HepG2 (cell line): ENCODE measurements around the gene CEBPE. TPM values are rescaled to one million over a fixed set of nuclear protein-coding genes. Genes with fewer than 3 reads are reported as not detected.

ENCODE experiments used
- ADNP ChIP-seq: sonication (generic); formaldehyde crosslinking; IDR thresholded peaks from 2 replicates; pipeline ENCODE4 v1.4.0; 2020; ENCODE audit warnings: missing genetic modification reagents
- CENPT ChIP-seq: sonication (generic); formaldehyde crosslinking; IDR thresholded peaks from 2 replicates; pipeline ENCODE4 v1.8.0; 2022; ENCODE audit warnings: low read depth, mild to moderate bottlenecking, moderate library complexity, missing genetic modification reagents
- FOSL1 ChIP-seq: sonication (generic); formaldehyde crosslinking; IDR thresholded peaks from 2 replicates; pipeline ENCODE4 v1.9.0; 2021; ENCODE audit warnings: missing genetic modification reagents, borderline replicate concordance
- FOSL2 ChIP-seq: sonication (generic); formaldehyde crosslinking; IDR thresholded peaks from 2 replicates; pipeline ENCODE4 v1.4.0; 2020; ENCODE audit warnings: missing genetic modification reagents
- JUND ChIP-seq: sonication (generic); formaldehyde crosslinking; IDR thresholded peaks from 2 replicates; pipeline ENCODE4 v1.8.0; 2022; ENCODE audit warnings: mild to moderate bottlenecking, missing genetic modification reagents
- KAT8 ChIP-seq: IDR thresholded peaks from 2 replicates; pipeline ENCODE4 v1.6.1; 2016; ENCODE audit warnings: missing genetic modification reagents, missing compliant biosample characterization
- KLF13 ChIP-seq: sonication (generic); formaldehyde crosslinking; IDR thresholded peaks from 2 replicates; pipeline ENCODE4 v1.4.0; 2020; ENCODE audit warnings: mild to moderate bottlenecking, missing genetic modification reagents
- MEF2D ChIP-seq: sonication (generic); formaldehyde crosslinking; IDR thresholded peaks from 2 replicates; pipeline ENCODE4 v1.5.1; 2020; ENCODE audit warnings: mild to moderate bottlenecking, missing genetic modification reagents
- NFIC ChIP-seq: IDR thresholded peaks from 2 replicates; pipeline ENCODE4 v1.6.1; 2012; ENCODE audit warnings: mild to moderate bottlenecking, low read length, inconsistent platforms
- RFX1 ChIP-seq: fragments of 450-650 bp; IDR thresholded peaks from 2 replicates; pipeline ENCODE4 v1.6.1; 2017
- RXRB ChIP-seq: IDR thresholded peaks from 2 replicates; pipeline ENCODE4 v1.6.1; 2016; ENCODE audit warnings: borderline replicate concordance, missing genetic modification reagents, missing compliant biosample characterization
- SALL2 ChIP-seq: sonication (generic); formaldehyde crosslinking; IDR thresholded peaks from 2 replicates; pipeline ENCODE4 v1.8.1; 2023; ENCODE audit warnings: mild to moderate bottlenecking, missing genetic modification reagents, inconsistent platforms
- ZBTB21 ChIP-seq: sonication (generic); formaldehyde crosslinking; IDR thresholded peaks from 2 replicates; pipeline ENCODE4 v1.4.0; 2020; ENCODE audit warnings: missing genetic modification reagents
- ZNF12 ChIP-seq: sonication (generic); formaldehyde crosslinking; IDR thresholded peaks from 2 replicates; pipeline ENCODE4 v1.5.0; 2020; ENCODE audit warnings: missing genetic modification reagents
- ZNF572 ChIP-seq: sonication (generic); formaldehyde crosslinking; IDR thresholded peaks from 2 replicates; pipeline ENCODE4 v1.5.1; 2020; ENCODE audit warnings: mild to moderate bottlenecking, missing genetic modification reagents
- ZNF619 ChIP-seq: sonication (generic); formaldehyde crosslinking; IDR thresholded peaks from 2 replicates; pipeline ENCODE4 v1.4.0; 2020; ENCODE audit warnings: mild to moderate bottlenecking, missing genetic modification reagents
- ZNF883 ChIP-seq: sonication (generic); formaldehyde crosslinking; IDR thresholded peaks from 2 replicates; pipeline ENCODE4 v1.5.1; 2020; ENCODE audit warnings: mild to moderate bottlenecking, missing genetic modification reagents; ENCODE audit errors: not compliant biosample characterization
- polyA plus RNA-seq, 8 experiments: library from polyadenylated mRNA; depleted of rRNA in 3 of 8; stranded (reverse) in 7 of 8; unstranded in 1 of 8; fragments of >200 nt; fragmentation: Illumina TruSeq in 4 of 8; extraction: Trizol in 4 of 8; gene quantifications; 2 replicates each; pipeline versions ENCODE4 v1.2.1 to v1.2.3, GENCODE V29; 2011 to 2016; ENCODE audit warnings: low read depth in 4 of 8, missing spikeins in 1 of 8, mixed read lengths in 1 of 8; ENCODE audit not compliant: insufficient read depth in 1 of 8
- total RNA-seq, 5 experiments: library from RNA; depleted of rRNA; stranded (reverse); fragments of >200 nt; fragmentation: Illumina TruSeq; extraction: Trizol; gene quantifications; 2 replicates each; pipeline ENCODE4 v1.2.3, GENCODE V29; 2016; ENCODE audit warnings: low read depth in 1 of 5
- TF ChIP-seq, protein P1 (sequence below): sonication (generic); formaldehyde crosslinking; IDR thresholded peaks from 2 replicates; pipeline ENCODE4 v1.9.0; 2021; ENCODE audit warnings: missing genetic modification reagents, borderline replicate concordance
- TF ChIP-seq, protein P2 (sequence below): sonication (generic); formaldehyde crosslinking; IDR thresholded peaks from 2 replicates; pipeline ENCODE4 v1.5.1; 2020; ENCODE audit warnings: missing genetic modification reagents, mild to moderate bottlenecking, borderline replicate concordance
- TF ChIP-seq, protein P3 (sequence below): sonication (generic); formaldehyde crosslinking; IDR thresholded peaks from 2 replicates; pipeline ENCODE4 v1.5.1; 2020; ENCODE audit warnings: missing genetic modification reagents, mild to moderate bottlenecking, borderline replicate concordance
- TF ChIP-seq, protein P4 (sequence below): sonication (generic); formaldehyde crosslinking; IDR thresholded peaks from 2 replicates; pipeline ENCODE4 v1.5.0; 2020; ENCODE audit warnings: missing genetic modification reagents
- TF ChIP-seq, protein P5 (sequence below): IDR thresholded peaks from 2 replicates; pipeline ENCODE4 v1.6.1; 2016; ENCODE audit warnings: control low read depth
- TF ChIP-seq, protein P6 (sequence below): IDR thresholded peaks from 2 replicates; pipeline ENCODE4 v1.6.1; 2016; ENCODE audit warnings: mild to moderate bottlenecking

The CEBPE gene
- total and polyA plus RNA-seq, 2 of the 13 experiments (the other 11 are each of a cell fraction or from before 2014, with no cell fraction given): 0.09 to 0.11 TPM

DNA sequence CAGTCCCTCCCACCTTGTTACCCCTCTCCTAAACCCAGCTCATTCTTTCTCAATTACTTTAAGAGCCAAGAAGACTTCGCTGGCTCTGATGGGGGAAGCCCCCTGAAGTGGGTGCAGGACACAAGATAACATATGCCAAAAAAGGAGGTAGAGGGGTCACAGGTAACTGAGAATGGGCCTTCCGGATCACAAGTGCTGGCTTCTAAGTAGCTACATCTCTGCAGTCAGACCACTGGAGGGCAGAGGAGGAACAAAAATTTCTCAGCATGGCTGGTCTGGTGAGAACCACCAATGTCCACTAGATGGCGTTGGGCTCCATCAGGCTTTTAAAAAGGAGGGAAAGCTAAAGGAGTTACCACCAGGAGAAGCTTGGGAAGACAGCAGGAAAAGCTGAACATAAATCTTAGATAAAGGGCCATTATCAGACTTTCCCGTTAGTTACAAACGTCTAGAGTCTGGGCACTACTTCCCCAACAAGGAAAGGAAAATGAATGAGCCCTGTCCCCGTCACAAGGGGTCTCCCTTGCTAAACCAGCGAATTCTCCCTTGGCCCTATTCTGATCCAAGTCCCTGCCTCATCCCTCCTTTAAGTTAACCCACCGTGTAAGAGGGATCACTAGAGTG lies 50.2 kb downstream of the CEBPE start (continued):
- TF ChIP-seq, protein P1, sequence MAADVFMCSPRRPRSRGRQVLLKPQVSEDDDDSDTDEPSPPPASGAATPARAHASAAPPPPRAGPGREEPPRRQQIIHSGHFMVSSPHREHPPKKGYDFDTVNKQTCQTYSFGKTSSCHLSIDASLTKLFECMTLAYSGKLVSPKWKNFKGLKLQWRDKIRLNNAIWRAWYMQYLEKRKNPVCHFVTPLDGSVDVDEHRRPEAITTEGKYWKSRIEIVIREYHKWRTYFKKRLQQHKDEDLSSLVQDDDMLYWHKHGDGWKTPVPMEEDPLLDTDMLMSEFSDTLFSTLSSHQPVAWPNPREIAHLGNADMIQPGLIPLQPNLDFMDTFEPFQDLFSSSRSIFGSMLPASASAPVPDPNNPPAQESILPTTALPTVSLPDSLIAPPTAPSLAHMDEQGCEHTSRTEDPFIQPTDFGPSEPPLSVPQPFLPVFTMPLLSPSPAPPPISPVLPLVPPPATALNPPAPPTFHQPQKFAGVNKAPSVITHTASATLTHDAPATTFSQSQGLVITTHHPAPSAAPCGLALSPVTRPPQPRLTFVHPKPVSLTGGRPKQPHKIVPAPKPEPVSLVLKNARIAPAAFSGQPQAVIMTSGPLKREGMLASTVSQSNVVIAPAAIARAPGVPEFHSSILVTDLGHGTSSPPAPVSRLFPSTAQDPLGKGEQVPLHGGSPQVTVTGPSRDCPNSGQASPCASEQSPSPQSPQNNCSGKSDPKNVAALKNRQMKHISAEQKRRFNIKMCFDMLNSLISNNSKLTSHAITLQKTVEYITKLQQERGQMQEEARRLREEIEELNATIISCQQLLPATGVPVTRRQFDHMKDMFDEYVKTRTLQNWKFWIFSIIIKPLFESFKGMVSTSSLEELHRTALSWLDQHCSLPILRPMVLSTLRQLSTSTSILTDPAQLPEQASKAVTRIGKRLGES (CRISPR knock-in tag): no peak
- TF ChIP-seq CENPT (CRISPR knock-in tag): no peak; the same call in 1 of the 2 replicates
- TF ChIP-seq FOSL1 (CRISPR knock-in tag): no peak
- peak; percentile 22; the same call in 1 of the 2 replicates for TF ChIP-seq MEF2D (CRISPR knock-in tag)
- no peak for TF ChIP-seq JUND
- 0 out of 2 replicates have a peak, but pooled peaks have one; percentile 39 for TF ChIP-seq SALL2 (CRISPR knock-in tag)
- peak; percentile 80 for TF ChIP-seq KAT8
- TF ChIP-seq ADNP (CRISPR knock-in tag): no peak
- TF ChIP-seq NFIC: no peak
- TF ChIP-seq, protein P2, sequence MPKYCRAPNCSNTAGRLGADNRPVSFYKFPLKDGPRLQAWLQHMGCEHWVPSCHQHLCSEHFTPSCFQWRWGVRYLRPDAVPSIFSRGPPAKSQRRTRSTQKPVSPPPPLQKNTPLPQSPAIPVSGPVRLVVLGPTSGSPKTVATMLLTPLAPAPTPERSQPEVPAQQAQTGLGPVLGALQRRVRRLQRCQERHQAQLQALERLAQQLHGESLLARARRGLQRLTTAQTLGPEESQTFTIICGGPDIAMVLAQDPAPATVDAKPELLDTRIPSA: no peak
- TF ChIP-seq RXRB (CRISPR knock-in tag): peak; percentile 74
- TF ChIP-seq FOSL2 (CRISPR knock-in tag): peak; percentile 72
- no peak for TF ChIP-seq ZBTB21 (CRISPR knock-in tag)
- TF ChIP-seq ZNF12: no peak
- TF ChIP-seq ZNF572 (CRISPR knock-in tag): no peak
- no peak for TF ChIP-seq KLF13 (CRISPR knock-in tag)
- TF ChIP-seq, protein P3, sequence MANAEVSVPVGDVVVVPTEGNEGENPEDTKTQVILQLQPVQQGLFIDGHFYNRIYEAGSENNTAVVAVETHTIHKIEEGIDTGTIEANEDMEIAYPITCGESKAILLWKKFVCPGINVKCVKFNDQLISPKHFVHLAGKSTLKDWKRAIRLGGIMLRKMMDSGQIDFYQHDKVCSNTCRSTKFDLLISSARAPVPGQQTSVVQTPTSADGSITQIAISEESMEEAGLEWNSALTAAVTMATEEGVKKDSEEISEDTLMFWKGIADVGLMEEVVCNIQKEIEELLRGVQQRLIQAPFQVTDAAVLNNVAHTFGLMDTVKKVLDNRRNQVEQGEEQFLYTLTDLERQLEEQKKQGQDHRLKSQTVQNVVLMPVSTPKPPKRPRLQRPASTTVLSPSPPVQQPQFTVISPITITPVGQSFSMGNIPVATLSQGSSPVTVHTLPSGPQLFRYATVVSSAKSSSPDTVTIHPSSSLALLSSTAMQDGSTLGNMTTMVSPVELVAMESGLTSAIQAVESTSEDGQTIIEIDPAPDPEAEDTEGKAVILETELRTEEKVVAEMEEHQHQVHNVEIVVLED (CRISPR knock-in tag): no peak
- TF ChIP-seq, protein P4, sequence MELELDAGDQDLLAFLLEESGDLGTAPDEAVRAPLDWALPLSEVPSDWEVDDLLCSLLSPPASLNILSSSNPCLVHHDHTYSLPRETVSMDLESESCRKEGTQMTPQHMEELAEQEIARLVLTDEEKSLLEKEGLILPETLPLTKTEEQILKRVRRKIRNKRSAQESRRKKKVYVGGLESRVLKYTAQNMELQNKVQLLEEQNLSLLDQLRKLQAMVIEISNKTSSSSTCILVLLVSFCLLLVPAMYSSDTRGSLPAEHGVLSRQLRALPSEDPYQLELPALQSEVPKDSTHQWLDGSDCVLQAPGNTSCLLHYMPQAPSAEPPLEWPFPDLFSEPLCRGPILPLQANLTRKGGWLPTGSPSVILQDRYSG: no peak
- TF ChIP-seq ZNF619: peak; percentile 66; the same call in 1 of the 2 replicates
- no peak for TF ChIP-seq ZNF883 (CRISPR knock-in tag)
- TF ChIP-seq, protein P5, sequence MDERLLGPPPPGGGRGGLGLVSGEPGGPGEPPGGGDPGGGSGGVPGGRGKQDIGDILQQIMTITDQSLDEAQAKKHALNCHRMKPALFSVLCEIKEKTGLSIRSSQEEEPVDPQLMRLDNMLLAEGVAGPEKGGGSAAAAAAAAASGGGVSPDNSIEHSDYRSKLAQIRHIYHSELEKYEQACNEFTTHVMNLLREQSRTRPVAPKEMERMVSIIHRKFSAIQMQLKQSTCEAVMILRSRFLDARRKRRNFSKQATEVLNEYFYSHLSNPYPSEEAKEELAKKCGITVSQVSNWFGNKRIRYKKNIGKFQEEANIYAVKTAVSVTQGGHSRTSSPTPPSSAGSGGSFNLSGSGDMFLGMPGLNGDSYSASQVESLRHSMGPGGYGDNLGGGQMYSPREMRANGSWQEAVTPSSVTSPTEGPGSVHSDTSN (CRISPR knock-in tag): no peak
- TF ChIP-seq, protein P6, sequence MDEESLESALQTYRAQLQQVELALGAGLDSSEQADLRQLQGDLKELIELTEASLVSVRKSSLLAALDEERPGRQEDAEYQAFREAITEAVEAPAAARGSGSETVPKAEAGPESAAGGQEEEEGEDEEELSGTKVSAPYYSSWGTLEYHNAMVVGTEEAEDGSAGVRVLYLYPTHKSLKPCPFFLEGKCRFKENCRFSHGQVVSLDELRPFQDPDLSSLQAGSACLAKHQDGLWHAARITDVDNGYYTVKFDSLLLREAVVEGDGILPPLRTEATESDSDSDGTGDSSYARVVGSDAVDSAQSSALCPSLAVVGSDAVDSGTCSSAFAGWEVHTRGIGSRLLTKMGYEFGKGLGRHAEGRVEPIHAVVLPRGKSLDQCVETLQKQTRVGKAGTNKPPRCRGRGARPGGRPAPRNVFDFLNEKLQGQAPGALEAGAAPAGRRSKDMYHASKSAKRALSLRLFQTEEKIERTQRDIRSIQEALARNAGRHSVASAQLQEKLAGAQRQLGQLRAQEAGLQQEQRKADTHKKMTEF (CRISPR knock-in tag): peak; percentile 66
- TF ChIP-seq RFX1: no peak
